ENCODE data around the gene PIGU.

- TF ChIP-seq POLR2A (IDR thresholded peaks at IDR 0.05) (no peak), EP300 (IDR thresholded peaks at IDR 0.05) (no peak), CTCF (IDR thresholded peaks at IDR 0.05) (no peak)
Measured at GRCh38 chr20:34566978-34567891, 109.7 kb downstream of the PIGU start.
